BJ (cell line): ENCODE measurements around the gene DENND1A. TPM values are rescaled to one million over a fixed set of nuclear protein-coding genes. Genes with fewer than 3 reads are reported as not detected.

Experiments used
- CTCF ChIA-PET: fragments of 350-600 bp; formaldehyde crosslinking; extraction: SDS; loops from one replicate; lab custom pipeline; 2021; ENCODE audit warnings: antibody characterized with exemption, inconsistent platforms; lab: Yijun Ruan, JAX
- POLR2A ChIA-PET: fragments of 300-600 bp; sonication (Branson Sonifier 250); formaldehyde crosslinking; extraction: SDS; loops from one replicate; lab custom pipeline; 2021; ENCODE audit warnings: antibody characterized with exemption; lab: Charles Lee
- DNase-seq: peaks from one replicate; pipeline ENCODE4 v3.0.0-alpha.2; 2011; ENCODE audit warnings: low read depth
- H3K27me3 ChIP-seq: 2 replicates; pipeline ENCODE4 v1.6.0; 2011; ENCODE audit warnings: low read length; ENCODE audit not compliant: control insufficient read depth, insufficient read depth
- H3K36me3 ChIP-seq: 2 replicates; pipeline ENCODE4 v1.5.1; 2011; ENCODE audit warnings: low read length; ENCODE audit not compliant: control insufficient read depth, insufficient read depth
- H3K4me3 ChIP-seq: 2 replicates; pipeline ENCODE4 v1.5.1; 2011; ENCODE audit warnings: low read depth, mild to moderate bottlenecking, control low read depth, low read length
- CTCF ChIP-seq: IDR thresholded peaks from 2 replicates; pipeline ENCODE4 v1.5.1; 2011; ENCODE audit warnings: low read depth, mild to moderate bottlenecking, control low read depth, inconsistent platforms, low read length, moderate library complexity; ENCODE audit not compliant: insufficient read depth
- polyA plus RNA-seq: library from polyadenylated mRNA; depleted of rRNA; stranded (reverse); fragments of >200 nt; gene quantifications from 2 replicates; pipeline ENCODE4 v1.2.3, GENCODE V29; 2011

DENND1A gene
- polyA plus RNA-seq, 1 experiment: 24.0 TPM

- no peak for DNase-seq
- no peak for TF ChIP-seq CTCF
- Histone ChIP-seq H3K4me3 (no peak overlapping the region), H3K36me3 (peaks cover 14% of the 10 kb centered on the region), H3K27me3 (no peaks in the 10 kb centered on the region)
- CTCF ChIA-PET: interaction anchor here (1.0 kb wide), 1 partner anchor 485 kb away, joined by 4 read pairs; no protein-coding TSS in a partner anchor
- POLR2A ChIA-PET: no interaction called here
These were observed 374.3 kb downstream of the DENND1A start for GRCh38 chr9:123555646-123556045.

DNA sequence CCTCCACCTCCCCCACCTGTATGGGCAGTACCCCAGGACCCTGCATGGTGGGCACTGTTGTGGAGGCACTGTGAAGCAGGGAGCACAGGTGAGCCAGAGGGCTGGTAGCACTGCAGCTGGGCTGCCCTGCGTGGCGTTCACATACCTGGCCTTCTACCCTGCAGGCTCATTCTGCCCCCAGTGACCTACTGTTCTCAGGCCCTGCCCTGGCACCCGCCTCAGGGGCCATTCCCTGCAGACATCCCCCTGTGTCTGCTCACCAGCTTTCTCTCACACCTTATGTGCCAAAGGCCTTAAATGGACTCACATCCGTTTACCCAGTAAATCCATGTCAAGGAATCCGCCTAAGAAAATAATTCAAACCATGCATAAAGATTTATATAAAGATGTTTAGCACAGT lies 377.4 kb downstream of the DENND1A start:
- Histone ChIP-seq H3K36me3 (peaks cover 11% of the 10 kb centered on the region), H3K4me3 (no peak overlapping the region), H3K27me3 (no peaks in the 10 kb centered on the region)
- ChIA-PET POLR2A (no interaction called here), CTCF (interaction anchor here (0.6 to 1.3 kb wide), 3 partner anchors 10 to 489 kb away, joined by 3 to 4 read pairs (median 3); no protein-coding TSS in a partner anchor)
- DNase-seq: no peak
- no peak for TF ChIP-seq CTCF

DNA sequence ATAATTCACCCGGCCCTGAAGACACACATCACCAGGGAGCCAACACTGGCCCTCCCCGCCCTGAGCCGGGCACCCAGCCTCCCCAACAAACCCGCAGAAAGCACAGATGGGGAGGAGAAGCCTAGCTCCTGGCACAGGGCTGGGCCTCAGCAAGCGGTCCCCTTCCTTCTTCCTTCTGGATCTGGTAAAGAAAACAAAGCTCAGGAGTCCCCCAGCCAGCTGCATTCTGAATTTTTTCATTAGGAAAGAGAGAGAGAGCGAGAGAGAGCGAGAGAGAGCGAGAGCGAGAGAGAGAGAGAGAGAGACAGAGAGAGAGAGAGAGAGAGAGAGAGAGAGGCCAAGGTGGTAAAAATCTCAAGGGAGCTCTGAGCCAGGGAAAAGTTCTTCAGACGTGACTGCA lies 378.2 kb downstream of the DENND1A start:
- H3K4me3 ChIP-seq: no peak overlapping the region
- TF ChIP-seq CTCF: no peak
- ChIA-PET CTCF (interaction anchor here (0.6 kb wide), 1 partner anchor 67 kb away, joined by 3 read pairs; no protein-coding TSS in a partner anchor), POLR2A (no interaction called here)
- no peak for DNase-seq
- H3K36me3 ChIP-seq: peaks cover 9% of the 10 kb centered on the region
- H3K27me3 ChIP-seq: no peaks in the 10 kb centered on the region

- CTCF ChIA-PET: no interaction called here
- DNase-seq: no peak
- Histone ChIP-seq H3K27me3 (no peaks in the 10 kb centered on the region), H3K36me3 (peaks cover 6% of the 10 kb centered on the region; the same call in 1 of the 2 replicates), H3K4me3 (no peak overlapping the region)
- no peak for TF ChIP-seq CTCF
- POLR2A ChIA-PET: no interaction called here
These were observed 379.1 kb downstream of the DENND1A start for GRCh38 chr9:123550797-123551196.

DNA sequence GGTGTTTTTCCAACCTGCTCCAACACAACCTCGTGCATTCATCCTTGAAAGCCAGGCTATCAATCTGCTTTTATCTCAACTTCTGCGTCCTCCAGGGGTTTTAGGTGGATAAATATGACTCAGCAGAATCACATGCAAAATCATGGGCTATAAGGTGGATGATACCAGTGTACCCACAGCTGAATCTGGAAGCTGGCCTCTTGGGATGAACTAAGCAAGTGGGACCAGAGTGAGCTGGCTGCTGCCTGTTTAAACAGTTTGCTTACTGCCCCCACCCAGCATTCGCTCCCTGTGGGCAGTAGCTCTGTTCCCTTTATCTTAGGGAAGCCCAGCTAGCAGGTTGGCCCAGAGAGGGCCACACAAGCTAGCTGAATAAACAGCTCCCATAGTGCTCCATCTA lies 379.9 kb downstream of the DENND1A start:
- Histone ChIP-seq H3K4me3 (no peak overlapping the region), H3K27me3 (no peaks in the 10 kb centered on the region), H3K36me3 (peaks cover 2% of the 10 kb centered on the region; the same call in 1 of the 2 replicates)
- TF ChIP-seq CTCF: no peak
- no peak for DNase-seq
- POLR2A ChIA-PET: no interaction called here
- CTCF ChIA-PET: no interaction called here
